Measurements from ENCODE around the gene KIF1B. TPM values are rescaled to one million over a fixed set of nuclear protein-coding genes. Genes with fewer than 3 reads are reported as not detected.
"Not testable (repeated sequence)": the region's sequence is repeated elsewhere in the genome, so short reads cannot be mapped to it uniquely, and the experiment has no call there.

The KIF1B gene
- total RNA-seq, 1 donor from 2014 or later, result 38.0 TPM

DNA sequence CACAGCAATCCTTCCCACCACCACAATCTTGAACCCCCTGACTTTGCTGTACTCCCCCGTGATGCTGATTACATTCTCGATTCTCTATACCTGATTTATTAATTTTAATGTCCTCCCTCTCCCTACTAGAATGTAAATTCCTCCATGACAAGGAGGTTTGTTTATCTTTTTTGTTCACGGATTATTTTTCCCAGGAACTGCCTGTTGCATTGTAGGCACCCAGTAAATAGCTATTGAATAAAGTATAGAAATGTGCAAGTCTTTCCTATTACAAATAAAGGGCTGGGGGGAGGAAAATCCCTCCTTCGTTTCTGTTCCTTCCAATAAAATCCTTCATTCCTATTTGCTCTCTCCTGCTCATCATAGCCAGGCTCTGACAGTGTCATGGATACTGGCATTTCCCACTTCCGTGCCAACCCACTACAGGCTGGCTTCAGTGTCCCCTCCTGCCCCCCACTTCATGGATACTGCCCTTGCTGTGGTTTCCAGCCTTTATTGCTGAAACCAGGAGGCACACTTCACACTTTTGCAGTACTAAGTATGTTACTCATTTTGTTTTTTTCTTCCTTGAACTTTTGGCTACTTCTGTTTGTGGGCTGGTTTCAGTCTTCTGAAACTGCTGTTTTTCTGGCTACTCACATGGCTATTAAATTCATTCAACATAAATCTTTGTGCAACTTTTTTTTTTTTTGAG lies 7.5 kb downstream of the KIF1B start:
- H3K9me3 ChIP-seq, result no peaks in the 10 kb centered on the region
- TF ChIP-seq CTCF (IDR thresholded peaks at IDR 0.05), result no peak
- no peak for DNase-seq
- peak; percentile 48 to 77 for ATAC-seq
- peaks cover 61% of the 10 kb centered on the region for H3K4me1 ChIP-seq
- intact Hi-C loops (cut with DNase I), result no loop called here
- H3K36me3 ChIP-seq, result no peaks in the 10 kb centered on the region
- H3K4me3 ChIP-seq, result peak overlapping the region; percentile 3
- no peaks in the 10 kb centered on the region for H3K27me3 ChIP-seq (ENCODE audit: low read depth)
- H3K27ac ChIP-seq, result peak overlapping the region; percentile 31

GRCh38 chr1:10220200-10220599 lies 9.8 kb downstream of the KIF1B start:
- no peak for ATAC-seq
- intact Hi-C loops (cut with DNase I), result no loop called here

DNA sequence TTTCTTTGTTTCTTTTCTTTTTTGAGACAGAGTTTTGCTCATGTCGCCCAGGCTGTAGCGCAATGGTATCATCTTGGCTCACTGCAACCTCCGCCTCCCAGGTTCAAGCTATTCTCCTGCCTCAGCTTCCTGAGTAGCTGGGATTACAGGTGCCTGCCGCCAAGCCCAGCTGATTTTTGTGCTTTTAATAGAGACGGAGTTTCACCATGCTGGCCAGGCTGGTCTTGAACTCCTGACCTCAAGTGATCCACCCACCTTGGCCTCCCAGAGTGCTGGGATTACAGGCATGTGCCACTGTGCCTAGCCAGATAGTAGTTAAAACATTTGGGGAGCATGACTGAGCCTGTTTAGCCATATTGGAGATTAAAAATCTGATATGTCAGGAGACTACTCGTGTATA lies 10.3 kb downstream of the KIF1B start:
- H3K27me3 ChIP-seq (ENCODE audit: low read depth); H3K4me3 ChIP-seq; DNase-seq; ATAC-seq; H3K9me3 ChIP-seq; H3K36me3 ChIP-seq; H3K27ac ChIP-seq; intact Hi-C loops (cut with DNase I): not testable (repeated sequence)
- peaks cover 35% of the 10 kb centered on the region for H3K4me1 ChIP-seq

More at GRCh38 chr1:10220200-10220599, 9.8 kb downstream of the KIF1B start:
- H3K9me3 ChIP-seq, result no peaks in the 10 kb centered on the region
- no peak overlapping the region for H3K27ac ChIP-seq
- TF ChIP-seq CTCF (IDR thresholded peaks at IDR 0.05), result no peak
- no peaks in the 10 kb centered on the region for H3K36me3 ChIP-seq
- H3K4me1 ChIP-seq, result peaks cover 40% of the 10 kb centered on the region
- DNase-seq, result no peak
- no peak overlapping the region for H3K4me3 ChIP-seq
- no peaks in the 10 kb centered on the region for H3K27me3 ChIP-seq (ENCODE audit: low read depth)

GRCh38 chr1:10225573-10225972 lies 15.2 kb downstream of the KIF1B start:
- Histone ChIP-seq H3K4me1 (no peaks in the 10 kb centered on the region), H3K27me3 (ENCODE audit: low read depth) (no peaks in the 10 kb centered on the region), H3K9me3 (no peaks in the 10 kb centered on the region), H3K27ac (no peak overlapping the region), H3K36me3 (no peaks in the 10 kb centered on the region), H3K4me3 (no peak overlapping the region)
- no peak for ATAC-seq
- DNase-seq, result no peak
- intact Hi-C loops (cut with DNase I), result no loop called here
- TF ChIP-seq CTCF (IDR thresholded peaks at IDR 0.05), result no peak

DNA sequence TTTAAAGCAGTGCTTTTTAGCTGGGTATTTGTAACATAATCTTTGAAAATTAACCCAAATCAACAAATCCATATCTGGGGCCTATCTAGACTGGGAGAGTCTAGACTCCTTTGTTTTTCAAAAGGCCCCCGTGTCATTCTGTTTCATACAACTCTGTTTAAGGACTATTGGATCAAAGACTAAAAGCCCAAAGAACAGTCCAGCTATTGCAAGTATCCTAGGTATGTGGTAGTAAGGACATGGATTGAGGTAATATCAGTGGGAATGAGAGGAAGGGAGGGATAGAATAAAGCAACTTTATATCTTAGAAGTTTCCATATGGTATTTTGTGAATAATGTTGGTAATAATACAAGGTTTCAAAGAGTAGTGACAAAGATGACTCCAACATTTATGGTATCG lies 18.2 kb downstream of the KIF1B start:
- Histone ChIP-seq H3K36me3 (no peaks in the 10 kb centered on the region), H3K4me3 (no peak overlapping the region), H3K4me1 (no peaks in the 10 kb centered on the region), H3K27ac (no peak overlapping the region), H3K9me3 (no peaks in the 10 kb centered on the region), H3K27me3 (ENCODE audit: low read depth) (no peaks in the 10 kb centered on the region)
- ATAC-seq, result no peak
- DNase-seq, result no peak
- TF ChIP-seq CTCF (IDR thresholded peaks at IDR 0.05), result no peak
- intact Hi-C loops (cut with DNase I), result no loop called here

DNA sequence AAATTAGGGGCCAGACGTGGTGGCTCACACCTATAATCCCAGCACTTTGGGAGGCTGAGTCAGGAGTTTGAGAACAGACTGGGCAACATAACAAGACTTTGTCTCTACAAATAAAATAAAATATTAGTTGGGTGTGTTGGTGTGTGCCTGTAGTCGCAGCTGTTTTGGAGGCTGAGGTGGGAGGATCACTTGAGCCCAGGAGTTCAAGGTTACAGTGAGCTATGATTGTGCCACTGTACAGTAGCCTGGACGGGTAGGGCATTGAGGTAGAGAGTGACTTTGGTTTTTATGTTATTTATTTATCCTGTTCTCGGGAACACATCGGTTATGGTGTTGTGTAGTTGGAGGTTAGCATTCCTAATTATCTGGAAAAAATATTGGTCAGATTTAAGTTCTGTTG lies 19.5 kb downstream of the KIF1B start:
- intact Hi-C loops (cut with DNase I), result no loop called here

More for the DNA sequence above, 19.5 kb downstream of the KIF1B start:
- TF ChIP-seq CTCF (IDR thresholded peaks at IDR 0.05), result no peak
- Histone ChIP-seq H3K9me3 (no peaks in the 10 kb centered on the region), H3K27ac (no peak overlapping the region), H3K4me3 (no peak overlapping the region), H3K4me1 (no peaks in the 10 kb centered on the region), H3K27me3 (ENCODE audit: low read depth) (no peaks in the 10 kb centered on the region), H3K36me3 (peaks cover 10% of the 10 kb centered on the region)
- no peak for ATAC-seq
- DNase-seq, result no peak
